Bronchial epithelial cell (primary cell): ENCODE measurements around the gene TALDO1. TPM values are rescaled to one million over a fixed set of nuclear protein-coding genes. Genes with fewer than 3 reads are reported as not detected.

ENCODE experiments used
- DNase-seq: peaks from one replicate; pipeline ENCODE4 v3.0.0-alpha.2; 2010; ENCODE audit warnings: low read depth
- FAIRE-seq: peaks from 2 replicates; lab custom pipeline; 2011; peaks lifted over from hg19 to GRCh38; lab: Jason Lieb, UNC
- H3K27me3 ChIP-seq: 2 replicates; pipeline ENCODE4 v1.5.1; 2011; ENCODE audit warnings: low read length; ENCODE audit not compliant: control insufficient read depth, insufficient read depth
- H3K36me3 ChIP-seq: 2 replicates; pipeline ENCODE4 v1.5.1; 2011; ENCODE audit warnings: low read length; ENCODE audit not compliant: control insufficient read depth, insufficient read depth
- H3K4me3 ChIP-seq: 2 replicates; pipeline ENCODE4 v1.5.1; 2011; ENCODE audit warnings: mild to moderate bottlenecking, low read depth, low read length, control low read depth
- CTCF ChIP-seq: IDR thresholded peaks from 2 replicates; pipeline ENCODE4 v1.5.1; 2011; ENCODE audit warnings: mild to moderate bottlenecking, moderate library complexity, low read length, control low read depth, inconsistent platforms; ENCODE audit not compliant: insufficient read depth, severe bottlenecking
- total RNA-seq: library from RNA; depleted of rRNA; stranded (reverse); fragments of >200 nt; gene quantifications from 2 replicates; pipeline ENCODE4 v1.2.1, GENCODE V29; 2014

Gene TALDO1
- total RNA-seq, 1 donor from 2014 or later = 253 TPM

GRCh38 chr11:796565-797295 lies 49.5 kb downstream of the TALDO1 start:
- TF ChIP-seq CTCF = no peak
- DNase-seq (no peak), FAIRE-seq (no peak)
- H3K4me3 ChIP-seq = peak overlapping the region; percentile 97
- no peaks in the 10 kb centered on the region for H3K27me3 ChIP-seq
- peaks cover 18% of the 10 kb centered on the region for H3K36me3 ChIP-seq

GRCh38 chr11:797296-798092 lies 50.2 kb downstream of the TALDO1 start:
- DNase-seq = peak; percentile 68
- Histone ChIP-seq H3K27me3 (no peaks in the 10 kb centered on the region), H3K4me3 (peak overlapping the region; percentile 97), H3K36me3 (peaks cover 23% of the 10 kb centered on the region)
- no peak for FAIRE-seq
- TF ChIP-seq CTCF = no peak

DNA sequence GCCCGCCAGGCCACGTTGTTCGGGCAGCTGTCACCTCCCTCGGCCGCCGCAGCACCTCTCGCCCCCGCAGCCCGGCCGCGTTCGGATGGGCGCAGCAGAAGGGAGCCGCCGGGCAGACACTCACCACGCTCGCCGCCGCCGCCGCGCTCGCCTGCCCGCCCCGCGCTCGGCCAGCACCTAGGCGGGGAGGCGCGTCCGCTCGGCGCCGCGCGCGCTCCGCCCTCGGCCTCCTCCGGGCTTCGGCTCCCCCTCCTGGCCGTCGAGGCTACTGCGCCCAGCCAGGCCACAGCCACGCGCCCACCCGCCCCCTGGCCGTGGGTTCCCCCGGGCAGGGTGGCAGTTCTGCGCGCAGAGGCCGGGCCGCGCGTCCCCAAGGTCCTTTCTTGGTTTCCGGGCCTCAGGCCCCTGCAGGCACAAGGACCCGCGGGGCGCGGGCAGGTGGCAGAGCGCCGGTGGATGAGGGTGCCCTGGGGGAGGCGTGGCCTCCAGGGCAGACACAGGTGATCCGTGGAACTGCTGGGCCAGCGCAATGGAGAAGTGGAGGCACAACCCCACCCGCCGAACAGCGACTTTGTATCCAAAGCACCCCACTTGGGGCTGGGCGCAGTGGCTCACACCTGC lies 50.9 kb downstream of the TALDO1 start, which contains the start of gene SLC25A22:
TSS of gene SLC25A22 (minus strand) at position 189 of the 621 bp plus-strand sequence. CDS start 3,275 bp downstream, outside the sequence.
- peak; percentile 72 for TF ChIP-seq CTCF
- H3K27me3 ChIP-seq = no peaks in the 10 kb centered on the region
- FAIRE-seq (no peak), DNase-seq (peak; percentile 55)
- peaks cover 27% of the 10 kb centered on the region for H3K36me3 ChIP-seq
- peak within 1 kb of the TSS; percentile 97 for H3K4me3 ChIP-seq

DNA sequence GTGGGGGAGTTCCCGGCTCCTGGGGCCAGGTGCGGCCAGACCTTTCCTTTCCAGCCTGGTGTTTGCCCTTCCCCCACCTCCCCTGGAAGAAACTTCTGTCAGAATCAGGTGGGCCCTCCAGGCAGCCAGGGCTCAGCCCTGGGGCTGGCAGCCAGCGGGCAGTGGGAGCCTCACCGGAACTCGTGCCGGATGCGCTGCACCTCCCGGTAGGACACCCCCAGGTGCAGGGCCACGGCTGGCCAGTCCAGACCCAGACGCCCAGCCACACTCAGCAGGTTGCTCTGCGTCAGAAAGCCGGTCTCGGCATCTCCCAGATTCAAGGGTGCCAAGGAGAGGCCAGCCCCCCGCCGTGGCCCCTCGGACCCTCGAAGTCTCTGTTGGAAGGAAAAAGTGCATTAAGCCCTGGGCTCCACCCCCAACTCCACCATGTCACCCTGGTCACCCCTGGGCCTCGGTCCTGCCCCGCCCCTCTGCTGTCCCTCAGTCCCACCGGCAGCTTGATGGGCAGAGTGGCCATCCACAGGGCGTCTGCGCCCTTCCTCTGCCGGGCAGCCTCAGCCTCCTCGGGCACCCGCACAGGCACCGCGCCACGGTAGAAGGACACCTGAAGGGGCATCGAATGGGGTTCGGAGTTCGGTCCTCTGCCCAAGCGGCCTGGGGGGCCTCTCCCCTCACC lies 52.5 kb downstream of the TALDO1 start:
- peaks cover 24% of the 10 kb centered on the region for H3K36me3 ChIP-seq
- no peak overlapping the region for H3K4me3 ChIP-seq
- no peaks in the 10 kb centered on the region for H3K27me3 ChIP-seq
- DNase-seq (no peak), FAIRE-seq (no peak)
- no peak for TF ChIP-seq CTCF

GRCh38 chr11:800473-800872 lies 53.2 kb downstream of the TALDO1 start:
- FAIRE-seq = no peak
- H3K4me3 ChIP-seq = no peak overlapping the region
- H3K27me3 ChIP-seq = no peaks in the 10 kb centered on the region
- no peak for TF ChIP-seq CTCF
- H3K36me3 ChIP-seq = peaks cover 24% of the 10 kb centered on the region
- DNase-seq = no peak
